Measurements from ENCODE around the gene CAV3.

The CAV3 gene

DNA sequence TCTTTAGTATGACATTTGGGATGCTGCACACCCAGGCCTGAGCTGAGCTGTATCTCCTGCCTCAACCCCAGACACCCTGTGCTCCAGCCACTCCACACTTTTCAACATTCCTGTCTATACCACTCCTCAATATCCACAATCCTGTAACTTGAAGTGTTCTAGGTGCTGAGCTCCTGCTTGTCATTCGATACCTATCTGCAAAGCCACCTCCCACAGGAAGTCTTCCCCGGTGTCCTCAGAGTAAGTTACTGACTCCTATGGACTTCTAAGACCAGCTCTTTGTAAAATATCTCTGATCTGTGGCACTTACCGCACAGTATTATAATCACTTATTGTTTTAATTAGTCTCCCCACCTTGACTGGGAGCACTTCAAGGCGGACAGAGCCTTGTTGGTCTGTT, 1.2 kb upstream of the CAV3 start:
- Histone ChIP-seq H3K9ac (ENCODE audit: low read length) (no peak overlapping the region), H4K20me1 (ENCODE audit: low read depth, low read length) (no peaks in the 10 kb centered on the region), H3K4me2 (ENCODE audit: low read depth, low read length, poor library complexity, severe bottlenecking) (no peak overlapping the region), H3K27ac (ENCODE audit: low read depth, low read length) (no peak overlapping the region), H2AFZ (ENCODE audit: low read depth, low read length, severe bottlenecking) (no peak overlapping the region), H3K27me3 (ENCODE audit: low read length) (no peaks in the 10 kb centered on the region), H3K4me3 (ENCODE audit: insufficient read depth, low read length, poor library complexity, severe bottlenecking) (no peak overlapping the region), H3F3A (ENCODE audit: insufficient read depth) (no peaks in the 10 kb centered on the region), H3K9me3 (ENCODE audit: insufficient read depth, low read length) (no peaks in the 10 kb centered on the region), H3K9me2 (replicated peaks; ENCODE audit: insufficient read depth, low read length) (no peaks in the 10 kb centered on the region), H3K79me2 (ENCODE audit: insufficient read depth, low read length) (no peaks in the 10 kb centered on the region), H3K36me3 (ENCODE audit: low read length) (no peaks in the 10 kb centered on the region)
- no peak for TF ChIP-seq EZH2phosphoT487 (conservative IDR thresholded peaks at IDR 0.05; ENCODE audit: low read length)
- TF ChIP-seq, protein P1, sequence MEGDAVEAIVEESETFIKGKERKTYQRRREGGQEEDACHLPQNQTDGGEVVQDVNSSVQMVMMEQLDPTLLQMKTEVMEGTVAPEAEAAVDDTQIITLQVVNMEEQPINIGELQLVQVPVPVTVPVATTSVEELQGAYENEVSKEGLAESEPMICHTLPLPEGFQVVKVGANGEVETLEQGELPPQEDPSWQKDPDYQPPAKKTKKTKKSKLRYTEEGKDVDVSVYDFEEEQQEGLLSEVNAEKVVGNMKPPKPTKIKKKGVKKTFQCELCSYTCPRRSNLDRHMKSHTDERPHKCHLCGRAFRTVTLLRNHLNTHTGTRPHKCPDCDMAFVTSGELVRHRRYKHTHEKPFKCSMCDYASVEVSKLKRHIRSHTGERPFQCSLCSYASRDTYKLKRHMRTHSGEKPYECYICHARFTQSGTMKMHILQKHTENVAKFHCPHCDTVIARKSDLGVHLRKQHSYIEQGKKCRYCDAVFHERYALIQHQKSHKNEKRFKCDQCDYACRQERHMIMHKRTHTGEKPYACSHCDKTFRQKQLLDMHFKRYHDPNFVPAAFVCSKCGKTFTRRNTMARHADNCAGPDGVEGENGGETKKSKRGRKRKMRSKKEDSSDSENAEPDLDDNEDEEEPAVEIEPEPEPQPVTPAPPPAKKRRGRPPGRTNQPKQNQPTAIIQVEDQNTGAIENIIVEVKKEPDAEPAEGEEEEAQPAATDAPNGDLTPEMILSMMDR (IDR thresholded peaks at IDR 0.05; ENCODE audit: insufficient read depth, low read length, poor library complexity, severe bottlenecking) = no peak

DNA sequence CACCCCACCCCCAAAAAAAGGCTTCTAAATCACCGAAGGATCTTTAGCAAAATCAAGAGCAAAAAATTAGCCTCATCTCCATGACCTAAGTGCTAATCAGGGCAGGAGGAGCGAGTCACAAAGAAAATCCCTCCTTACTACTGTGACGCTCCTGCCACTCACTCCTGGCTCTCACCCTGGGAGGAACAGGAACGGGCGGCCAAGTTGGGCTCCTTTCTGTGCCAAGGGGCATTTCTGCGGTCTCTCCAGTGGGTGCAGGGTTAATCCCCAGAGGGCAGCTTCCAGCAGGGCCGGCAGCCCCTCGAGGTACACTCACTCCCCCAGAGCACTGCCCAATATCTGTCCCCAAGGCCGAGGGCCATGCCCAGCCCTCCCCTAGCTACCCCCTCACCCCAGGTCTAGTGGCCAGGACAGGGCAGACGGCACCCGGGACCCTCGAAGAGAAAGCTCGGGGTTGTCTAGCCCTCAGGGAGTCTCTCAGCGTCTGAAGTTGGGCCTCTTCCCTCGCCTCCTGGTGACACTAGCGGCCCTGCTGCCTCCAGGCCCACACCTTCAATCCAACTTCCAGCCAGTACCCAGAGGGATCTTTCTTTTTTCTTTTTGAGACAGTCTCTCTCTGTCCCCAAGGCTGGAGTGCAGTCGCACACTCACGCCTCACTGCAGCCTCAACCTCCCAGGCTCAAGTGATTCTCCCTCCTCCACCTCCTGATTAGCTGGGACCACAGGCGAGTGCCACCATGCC, 706 bp downstream of the CAV3 start:
- Histone ChIP-seq H3K9ac (ENCODE audit: low read length) (no peak overlapping the region), H3K36me3 (ENCODE audit: low read length) (no peaks in the 10 kb centered on the region), H3F3A (ENCODE audit: insufficient read depth) (no peaks in the 10 kb centered on the region), H4K20me1 (ENCODE audit: low read depth, low read length) (no peaks in the 10 kb centered on the region), H3K4me3 (ENCODE audit: insufficient read depth, low read length, poor library complexity, severe bottlenecking) (no peak overlapping the region), H3K4me2 (ENCODE audit: low read depth, low read length, poor library complexity, severe bottlenecking) (no peak overlapping the region), H2AFZ (ENCODE audit: low read depth, low read length, severe bottlenecking) (no peak overlapping the region), H3K27me3 (ENCODE audit: low read length) (no peaks in the 10 kb centered on the region), H3K27ac (ENCODE audit: low read depth, low read length) (no peak overlapping the region), H3K79me2 (ENCODE audit: insufficient read depth, low read length) (no peaks in the 10 kb centered on the region), H3K9me2 (replicated peaks; ENCODE audit: insufficient read depth, low read length) (no peaks in the 10 kb centered on the region), H3K9me3 (ENCODE audit: insufficient read depth, low read length) (no peaks in the 10 kb centered on the region)
- TF ChIP-seq, protein P1 (IDR thresholded peaks at IDR 0.05; ENCODE audit: insufficient read depth, low read length, poor library complexity, severe bottlenecking) = no peak
- TF ChIP-seq EZH2phosphoT487 (conservative IDR thresholded peaks at IDR 0.05; ENCODE audit: low read length) = no peak

DNA sequence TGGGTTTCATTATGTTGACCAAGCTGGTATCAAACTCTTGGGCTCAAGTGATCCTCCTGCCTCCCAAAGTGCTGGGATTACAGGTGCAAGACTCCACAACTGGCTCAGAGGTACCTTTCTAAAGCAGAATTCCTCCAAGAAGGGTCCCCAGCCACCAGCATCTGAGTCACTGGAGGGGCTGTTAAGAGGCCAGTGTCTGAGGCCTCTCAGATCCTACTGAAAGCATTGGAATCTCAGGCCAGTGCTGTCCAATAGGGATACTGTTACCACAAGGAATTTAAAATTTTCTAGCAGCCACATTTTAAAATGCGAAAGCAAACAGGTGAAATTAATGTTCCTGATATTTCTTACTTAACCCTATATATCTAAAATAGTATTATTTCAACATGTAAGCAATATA, 1.3 kb downstream of the CAV3 start:
- Histone ChIP-seq H3K4me3 (ENCODE audit: insufficient read depth, low read length, poor library complexity, severe bottlenecking) (no peak overlapping the region), H3K9me2 (replicated peaks; ENCODE audit: insufficient read depth, low read length) (no peaks in the 10 kb centered on the region), H3K4me2 (ENCODE audit: low read depth, low read length, poor library complexity, severe bottlenecking) (no peak overlapping the region), H2AFZ (ENCODE audit: low read depth, low read length, severe bottlenecking) (no peak overlapping the region), H3K27me3 (ENCODE audit: low read length) (no peaks in the 10 kb centered on the region), H3K9ac (ENCODE audit: low read length) (no peak overlapping the region), H3K27ac (ENCODE audit: low read depth, low read length) (no peak overlapping the region), H3K36me3 (ENCODE audit: low read length) (no peaks in the 10 kb centered on the region), H3F3A (ENCODE audit: insufficient read depth) (no peaks in the 10 kb centered on the region), H4K20me1 (ENCODE audit: low read depth, low read length) (no peaks in the 10 kb centered on the region), H3K79me2 (ENCODE audit: insufficient read depth, low read length) (no peaks in the 10 kb centered on the region), H3K9me3 (ENCODE audit: insufficient read depth, low read length) (no peaks in the 10 kb centered on the region)
- no peak for TF ChIP-seq EZH2phosphoT487 (conservative IDR thresholded peaks at IDR 0.05; ENCODE audit: low read length)
- TF ChIP-seq, protein P1 (IDR thresholded peaks at IDR 0.05; ENCODE audit: insufficient read depth, low read length, poor library complexity, severe bottlenecking) = no peak
